Endothelial cell of umbilical vein (primary cell): ENCODE results near the gene RPL22. TPM values are rescaled to one million over a fixed set of nuclear protein-coding genes. Genes with fewer than 3 reads are reported as not detected.
A peak's percentile ranks its signal among the peaks of the same experiment; 100 is the strongest.

ENCODE experiments used
- BruUV-seq: library from RNA; stranded (reverse); fragments of 400-500 nt; replicated peaks from 2 replicates; lab custom pipeline; 2021; lab: Mats Ljungman, UMichigan
- CTCF ChIA-PET: fragments of 300-600, 350-600 bp; sonication (Branson Sonifier 250); formaldehyde crosslinking; loops from one replicate; lab custom pipeline; 2021; ENCODE audit warnings: antibody characterized with exemption, inconsistent platforms; lab: Charles Lee
- POLR2A ChIA-PET: fragments of 300-600, 350-600 bp; sonication (Branson Sonifier 250); formaldehyde crosslinking; loops from one replicate; lab custom pipeline; 2021; ENCODE audit warnings: antibody characterized with exemption, inconsistent platforms; lab: Charles Lee
- DNase-seq: peaks from one replicate; pipeline ENCODE4 v3.0.0-alpha.2; 2011; ENCODE audit warnings: low read depth, low spot score
- FAIRE-seq: peaks from 2 replicates; lab custom pipeline; 2011; peaks lifted over from hg19 to GRCh38; lab: Jason Lieb, UNC
- H2AFZ ChIP-seq: 2 replicates; pipeline ENCODE4 v1.6.0; 2012; ENCODE audit warnings: low read depth, low read length, control low read depth, inconsistent platforms
- H3K27ac ChIP-seq: 2 replicates; pipeline ENCODE4 v1.5.1; 2011; ENCODE audit warnings: low read depth, mild to moderate bottlenecking, control low read depth, low read length, moderate library complexity; ENCODE audit not compliant: insufficient read depth
- H3K27me3 ChIP-seq, 2 experiments: 2 replicates each; pipeline versions ENCODE4 v1.6.0 to v1.6.1; 2011; ENCODE audit warnings: low read length in 2 of 2, mixed read lengths in 1 of 2; ENCODE audit not compliant: control insufficient read depth in 2 of 2, insufficient read depth in 2 of 2
- H3K36me3 ChIP-seq, 2 experiments: 2 replicates in 1 of 2; 3 replicates in 1 of 2; pipeline ENCODE4 v1.5.1; 2011; ENCODE audit warnings: low read length in 2 of 2, mild to moderate bottlenecking in 1 of 2, moderate library complexity in 1 of 2; ENCODE audit not compliant: control insufficient read depth in 2 of 2, insufficient read depth in 2 of 2; ENCODE audit errors: extremely low read depth in 1 of 2
- H3K4me1 ChIP-seq: 3 replicates; pipeline ENCODE4 v1.5.1; 2011; ENCODE audit warnings: mild to moderate bottlenecking, low read length; ENCODE audit not compliant: control insufficient read depth, insufficient read depth; ENCODE audit errors: extremely low read depth
- H3K4me2 ChIP-seq: 2 replicates; pipeline ENCODE4 v1.6.1; 2011; ENCODE audit warnings: low read length, control low read depth, mixed read lengths; ENCODE audit not compliant: insufficient read depth
- H3K4me3 ChIP-seq, 3 experiments: fragments of 200-600 bp in 1 of 3; sonication (generic), shearing (Covaris generic) in 1 of 3; replicated peaks in 1 of 3; 2 replicates each; pipeline ENCODE4 v1.5.1; 2011 to 2016; ENCODE audit warnings: control low read depth in 3 of 3, low read length in 3 of 3, mild to moderate bottlenecking in 2 of 3, inconsistent platforms in 1 of 3, low read depth in 1 of 3, moderate library complexity in 1 of 3; ENCODE audit not compliant: insufficient read depth in 1 of 3
- H3K79me2 ChIP-seq: 2 replicates; pipeline ENCODE4 v1.6.0; 2012; ENCODE audit warnings: low read length, inconsistent platforms; ENCODE audit not compliant: control insufficient read depth, insufficient read depth
- H3K9ac ChIP-seq: replicated peaks from 2 replicates; pipeline ENCODE3; 2011; ENCODE audit warnings: low read length, control low read depth; ENCODE audit not compliant: insufficient read depth; ENCODE audit errors: extremely low read depth
- H3K9me1 ChIP-seq: replicated peaks from 3 replicates; pipeline ENCODE4 v1.6.0; 2011; ENCODE audit warnings: mild to moderate bottlenecking, low read length; ENCODE audit not compliant: control insufficient read depth, insufficient read depth; ENCODE audit errors: extremely low read depth
- H3K9me3 ChIP-seq: replicated peaks from 2 replicates; pipeline ENCODE4 v1.5.1; 2012; ENCODE audit warnings: low read length, inconsistent platforms; ENCODE audit not compliant: control insufficient read depth, insufficient read depth
- H4K20me1 ChIP-seq: replicated peaks from 2 replicates; pipeline ENCODE3; 2011; ENCODE audit warnings: mild to moderate bottlenecking, low read length; ENCODE audit not compliant: control insufficient read depth, insufficient read depth; ENCODE audit errors: extremely low read depth
- CTCF ChIP-seq, 2 donors: IDR thresholded peaks; 1 replicate in 1 of 2; 2 replicates in 1 of 2; pipeline ENCODE4 v1.5.1; 2011; ENCODE audit warnings: low read length in 2 of 2, mild to moderate bottlenecking in 2 of 2, moderate library complexity in 2 of 2, control low read depth in 1 of 2, inconsistent platforms in 1 of 2, low read depth in 1 of 2; ENCODE audit not compliant: insufficient read depth in 1 of 2; ENCODE audit errors: extremely low read depth in 1 of 2
- EZH2 ChIP-seq: IDR thresholded peaks from 2 replicates; pipeline ENCODE4 v1.6.1; 2012; ENCODE audit warnings: borderline replicate concordance, low read depth, mild to moderate bottlenecking, moderate library complexity, low read length, inconsistent platforms; ENCODE audit not compliant: severe bottlenecking
- FOS ChIP-seq: IDR thresholded peaks from 2 replicates; pipeline ENCODE4 v1.6.1; 2011; ENCODE audit warnings: mild to moderate bottlenecking, low read length, moderate library complexity, borderline replicate concordance; ENCODE audit not compliant: insufficient read depth
- GATA2 ChIP-seq: IDR thresholded peaks from 2 replicates; pipeline ENCODE4 v1.7.0; 2011; ENCODE audit warnings: low read depth, mild to moderate bottlenecking, moderate library complexity, mixed read lengths, low read length; ENCODE audit not compliant: insufficient read length, insufficient read depth
- JUN ChIP-seq: IDR thresholded peaks from 2 replicates; pipeline ENCODE4 v1.6.1; 2011; ENCODE audit warnings: borderline replicate concordance, low read depth; ENCODE audit not compliant: insufficient read length, insufficient read depth
- MAX ChIP-seq: IDR thresholded peaks from 2 replicates; pipeline ENCODE4 v1.6.1; 2011; ENCODE audit not compliant: insufficient read depth, insufficient read length
- MYC ChIP-seq: IDR thresholded peaks from one replicate; pipeline ENCODE4 v1.6.1; 2011; ENCODE audit warnings: mild to moderate bottlenecking, low read depth, low read length
- POLR2A ChIP-seq: IDR thresholded peaks from 2 replicates; pipeline ENCODE4 v1.6.1; 2012; ENCODE audit warnings: low read depth, mild to moderate bottlenecking, control low read depth, low read length
- POLR2AphosphoS5 ChIP-seq: IDR thresholded peaks from 2 replicates; pipeline ENCODE4 v1.6.1; 2012; ENCODE audit warnings: low read depth, mild to moderate bottlenecking, control low read depth, low read length, moderate library complexity; ENCODE audit not compliant: insufficient read depth
- dilution Hi-C: fragments of 300-500 bp; cut with MboI; formaldehyde crosslinking; loops from one replicate; pipeline ENCODE4 v1.15.0; 2019; ENCODE audit warnings: low sequenced_read_pairs; ENCODE audit not compliant: extremely low pct_ligation_motif_present
- intact Hi-C: fragments of 100-400 bp; cut with micrococcal nuclease; formaldehyde crosslinking; loops from one replicate; pipeline ENCODE4 v1.10.0; 2022
- polyA plus RNA-seq, 4 experiments: library from polyadenylated mRNA; depleted of rRNA in 3 of 4; stranded (reverse) in 3 of 4; unstranded in 1 of 4; fragments of >200 nt; gene quantifications; 2 replicates each; pipeline versions ENCODE4 v1.2.1 to v1.2.3, GENCODE V29; 2011 to 2012; ENCODE audit warnings: missing spikeins in 1 of 4
- total RNA-seq: library from RNA; stranded (reverse); gene quantifications from 2 replicates; pipeline ENCODE4 v1.2.3, GENCODE V29; 2021

Gene RPL22
- total and polyA plus RNA-seq, 2 donors (not counting 3 experiments of a cell fraction or from before 2014, with no cell fraction given) = 71.2 to 343 TPM

- H3K4me1 ChIP-seq = no peaks in the 10 kb centered on the region
- no TSS peak for BruUV-seq
- peak; percentile 14 for DNase-seq
- ChIA-PET CTCF (interaction anchor here (2.8 kb wide), 1 partner anchor 119 kb away, joined by 15 read pairs; no protein-coding TSS in a partner anchor), POLR2A (no interaction called here)
- H3K9me1 ChIP-seq = no peaks in the 10 kb centered on the region
- no peak overlapping the region for H3K4me2 ChIP-seq
- H3K79me2 ChIP-seq = no peaks in the 10 kb centered on the region
- no peak for FAIRE-seq
- H3K9ac ChIP-seq = no peak overlapping the region
- TF ChIP-seq CTCF (IDR thresholded peaks at IDR 0.05; ENCODE audit: extremely low read depth in 1 of 2, insufficient read depth in 1 of 2, low read depth in 1 of 2, low read length in 2 of 2) (peak; percentile 17 to 49), MYC (no peak)
- no peaks in the 10 kb centered on the region for H3K27me3 ChIP-seq
- intact Hi-C loops (loop anchor here (1.0 kb wide), 2 partner anchors 62 to 118 kb away; no protein-coding TSS in a partner anchor), dilution Hi-C loops (no loop called here)
- H3K4me3 ChIP-seq = no peak overlapping the region
- H2AFZ ChIP-seq = no peak overlapping the region
- H3K9me3 ChIP-seq = no peaks in the 10 kb centered on the region
- H4K20me1 ChIP-seq = no peaks in the 10 kb centered on the region
- H3K36me3 ChIP-seq = no peaks in the 10 kb centered on the region
- H3K27ac ChIP-seq = no peak overlapping the region
Observed at GRCh38 chr1:6171548-6172124, 27.8 kb downstream of the RPL22 start.

- intact Hi-C loops (loop anchor here (1.0 kb wide), 2 partner anchors 61 to 117 kb away; no protein-coding TSS in a partner anchor), dilution Hi-C loops (no loop called here)
- Histone ChIP-seq H4K20me1 (no peaks in the 10 kb centered on the region), H3K9me3 (no peaks in the 10 kb centered on the region), H3K4me3 (no peak overlapping the region), H3K9ac (no peak overlapping the region), H3K4me2 (no peak overlapping the region), H2AFZ (no peak overlapping the region), H3K36me3 (no peaks in the 10 kb centered on the region), H3K79me2 (no peaks in the 10 kb centered on the region), H3K27ac (no peak overlapping the region), H3K9me1 (no peaks in the 10 kb centered on the region), H3K4me1 (no peaks in the 10 kb centered on the region), H3K27me3 (no peaks in the 10 kb centered on the region)
- ChIA-PET POLR2A (no interaction called here), CTCF (interaction anchor here (0.7 to 2.8 kb wide), 4 partner anchors 9 to 129 kb away, joined by 3 to 15 read pairs (median 4); partner anchors contain the start of gene RNF207)
- DNase-seq = no peak
- TF ChIP-seq MYC = no peak
- TF ChIP-seq JUN = no peak
- no peak for TF ChIP-seq GATA2
- TF ChIP-seq POLR2A = no peak
- TF ChIP-seq POLR2AphosphoS5 = no peak
- TF ChIP-seq FOS = no peak
- no peak for TF ChIP-seq MAX
- TF ChIP-seq CTCF (IDR thresholded peaks at IDR 0.05; ENCODE audit: extremely low read depth in 1 of 2, insufficient read depth in 1 of 2, low read depth in 1 of 2, low read length in 2 of 2) = no peak
- no peak for TF ChIP-seq EZH2
- no TSS peak for BruUV-seq
- no peak for FAIRE-seq
Observed at GRCh38 chr1:6170742-6171201, 28.6 kb downstream of the RPL22 start.
